Measurements from ENCODE around the gene PIGM.

GRCh38 chr1:160081261-160081936 lies 49.6 kb upstream of the PIGM start, which contains the start of gene KCNJ9:
- no peak for TF ChIP-seq CTCF (IDR thresholded peaks at IDR 0.05)
- TF ChIP-seq POLR2A (IDR thresholded peaks at IDR 0.05): no peak
